ENCODE data around the gene LENG9.
"Not testable (repeated sequence)": the region's sequence is repeated elsewhere in the genome, so short reads cannot be mapped to it uniquely, and the experiment has no call there.

The LENG9 gene

DNA sequence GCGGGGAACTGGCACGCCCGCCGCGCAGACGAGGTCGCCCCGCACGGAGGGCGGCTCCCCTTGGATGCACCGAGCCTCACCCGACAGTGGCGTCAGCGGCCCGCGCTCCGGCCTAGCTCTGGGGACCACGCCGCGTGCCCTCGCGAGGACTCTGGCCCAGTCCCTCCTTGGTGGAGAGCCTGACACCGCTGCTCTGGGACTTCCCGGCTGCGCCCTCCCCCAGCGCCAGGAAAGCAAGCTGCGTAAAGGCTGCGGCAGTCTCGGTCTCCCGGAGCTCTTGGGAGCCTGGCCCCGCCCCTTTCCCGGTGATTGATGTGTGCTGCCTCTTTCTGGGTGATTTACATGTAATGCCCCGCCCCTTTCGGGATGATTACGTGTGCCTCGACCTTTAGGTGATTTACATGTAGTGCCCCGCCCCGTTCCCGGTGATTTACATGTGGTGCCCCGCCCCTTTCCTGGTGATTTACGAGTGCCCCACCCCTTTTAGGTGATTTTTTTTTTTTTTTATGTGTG is at the start of gene LENG9:
TSS of gene LENG9 (minus strand) at position 248 of the 513 bp plus-strand sequence. CDS start 252 bp downstream, outside the sequence.
- peak; percentile 83 for DNase-seq

DNA sequence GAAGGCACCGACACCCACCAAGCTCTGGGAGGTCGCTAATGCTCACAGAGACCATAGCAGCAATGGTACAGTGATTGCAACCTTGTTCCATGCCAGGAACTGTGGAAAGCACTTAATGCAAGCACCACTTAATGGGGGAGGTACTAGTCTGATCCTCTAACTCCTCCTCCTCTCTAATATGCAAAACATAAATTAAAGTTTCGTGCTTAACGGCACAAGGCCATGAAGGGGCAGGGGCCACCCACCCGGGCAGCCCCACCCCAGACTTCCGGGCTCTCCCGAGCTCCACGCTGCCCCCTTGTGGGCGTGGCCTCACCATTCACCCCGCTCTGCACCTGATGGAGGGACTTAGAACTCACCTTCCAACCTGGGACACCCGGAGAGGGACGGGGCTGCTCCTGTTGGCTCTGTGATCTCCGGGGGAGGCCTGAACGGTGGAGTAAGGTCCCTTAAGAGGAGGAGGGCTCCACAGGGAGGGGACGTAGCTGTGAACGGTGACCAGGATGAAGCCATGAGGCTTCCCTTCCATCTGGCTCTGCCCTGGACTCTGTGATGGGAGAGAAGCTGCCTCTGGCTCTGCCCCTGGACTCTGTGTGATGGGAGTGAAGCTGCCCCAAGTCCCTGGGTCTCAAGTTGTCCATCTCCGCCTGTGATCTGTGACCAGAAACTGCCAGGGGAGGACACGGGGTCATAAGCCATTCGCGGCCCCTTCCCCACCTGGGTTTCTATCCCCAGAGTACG is 45.8 kb upstream of the LENG9 start:
- not testable (repeated sequence) for DNase-seq

DNA sequence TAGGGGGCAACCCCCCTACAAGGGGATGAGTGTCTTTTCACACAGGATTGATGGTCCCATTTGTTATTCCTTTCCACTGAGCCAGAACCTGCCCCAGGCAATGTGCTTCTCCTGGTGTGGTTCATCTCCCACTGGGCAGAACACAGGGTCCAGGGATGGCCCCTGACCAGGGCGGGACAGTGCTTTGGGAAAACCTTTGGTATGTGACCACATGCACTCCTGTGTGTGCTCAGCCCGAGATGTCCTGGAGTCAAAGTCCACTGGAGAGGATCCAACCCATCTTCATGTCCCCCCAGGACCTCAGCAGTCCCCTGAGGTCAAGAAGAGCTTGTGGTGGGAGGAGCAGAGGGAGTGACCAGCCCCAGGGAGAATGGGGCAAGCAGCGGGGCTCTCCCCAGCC is 44.9 kb upstream of the LENG9 start:
- not testable (repeated sequence) for DNase-seq

DNA sequence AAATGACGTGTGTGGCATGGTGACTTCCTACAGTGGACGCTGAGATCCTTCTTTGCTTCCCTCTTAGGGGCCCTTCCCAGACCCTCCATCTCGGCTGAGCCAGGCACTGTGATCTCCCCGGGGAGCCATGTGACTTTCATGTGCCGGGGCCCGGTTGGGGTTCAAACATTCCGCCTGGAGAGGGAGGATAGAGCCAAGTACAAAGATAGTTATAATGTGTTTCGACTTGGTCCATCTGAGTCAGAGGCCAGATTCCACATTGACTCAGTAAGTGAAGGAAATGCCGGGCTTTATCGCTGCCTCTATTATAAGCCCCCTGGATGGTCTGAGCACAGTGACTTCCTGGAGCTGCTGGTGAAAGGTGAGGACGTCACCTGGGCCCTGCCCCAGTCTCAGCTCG is 44.2 kb upstream of the LENG9 start:
- no peak for DNase-seq

DNA sequence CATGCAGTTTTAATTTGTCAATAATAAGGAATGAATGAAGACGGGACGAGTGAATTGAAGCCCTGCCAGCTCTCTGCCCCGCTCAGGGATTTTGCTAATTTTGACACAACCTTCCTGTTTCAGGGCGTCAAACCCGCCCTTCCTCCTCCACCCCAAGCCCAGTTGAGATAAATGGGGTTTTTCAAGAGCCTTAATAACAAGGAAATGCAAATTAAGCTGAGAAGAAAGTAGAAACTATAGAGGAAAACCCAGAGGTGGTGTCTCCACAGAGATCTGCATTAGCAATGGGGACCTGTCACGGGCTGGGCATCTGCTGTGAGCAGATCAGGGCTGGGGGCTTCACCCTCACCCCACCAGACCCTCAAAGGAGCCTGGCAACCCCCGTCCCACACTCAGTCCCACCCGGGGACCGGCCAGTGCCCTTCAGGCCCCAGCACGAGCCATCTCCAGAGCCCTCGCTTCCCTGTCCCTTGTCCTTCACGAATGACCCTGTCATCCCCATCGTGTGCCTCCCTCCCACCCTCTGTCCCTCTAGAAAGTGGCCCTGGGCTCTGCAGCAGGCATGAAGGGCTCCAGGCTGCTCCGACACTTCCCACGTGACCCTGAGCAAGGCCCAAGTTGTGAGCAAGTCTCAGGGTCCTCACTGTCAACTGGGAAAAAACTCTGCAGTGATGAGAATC is 43.6 kb upstream of the LENG9 start:
- DNase-seq, result not testable (repeated sequence)

DNA sequence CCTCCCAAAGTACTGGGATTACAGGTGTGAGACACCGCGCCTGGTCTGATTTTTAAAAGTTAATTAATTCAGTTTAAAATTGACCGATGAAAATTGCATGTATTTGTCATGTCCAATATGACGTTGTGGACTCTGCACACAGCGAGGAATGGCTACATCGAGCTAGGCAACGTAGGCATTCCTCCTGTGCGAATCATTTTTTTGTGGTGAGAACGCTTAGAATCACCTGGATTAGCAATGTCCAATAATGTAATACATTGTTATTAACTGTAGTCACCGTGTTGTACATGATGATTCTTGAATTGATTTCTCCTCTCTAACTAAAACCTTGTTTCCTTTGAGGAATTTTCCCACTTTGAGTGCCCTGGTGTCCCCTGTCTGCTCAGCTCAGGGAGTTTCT is 42.5 kb upstream of the LENG9 start:
- DNase-seq, result no peak

DNA sequence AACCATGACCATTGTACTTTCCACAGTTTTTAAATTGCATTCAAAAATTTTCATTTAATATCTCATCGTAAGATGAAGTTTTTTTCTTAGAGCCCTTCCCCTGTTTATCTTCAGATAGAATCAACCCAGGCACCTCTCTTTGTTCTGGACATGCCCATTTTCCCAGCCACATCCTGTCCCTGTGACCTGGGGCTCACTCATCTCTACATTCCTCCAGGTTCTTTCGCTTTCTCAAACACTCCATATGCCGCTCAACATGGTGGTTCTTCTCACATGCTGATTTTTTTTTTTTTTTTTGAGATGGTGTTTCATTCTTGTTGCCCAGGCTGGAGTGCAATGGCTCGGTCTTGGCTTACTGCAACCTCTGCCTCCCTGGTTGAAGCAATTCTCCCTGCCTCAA is 42.0 kb upstream of the LENG9 start:
- DNase-seq, result not testable (repeated sequence)

DNA sequence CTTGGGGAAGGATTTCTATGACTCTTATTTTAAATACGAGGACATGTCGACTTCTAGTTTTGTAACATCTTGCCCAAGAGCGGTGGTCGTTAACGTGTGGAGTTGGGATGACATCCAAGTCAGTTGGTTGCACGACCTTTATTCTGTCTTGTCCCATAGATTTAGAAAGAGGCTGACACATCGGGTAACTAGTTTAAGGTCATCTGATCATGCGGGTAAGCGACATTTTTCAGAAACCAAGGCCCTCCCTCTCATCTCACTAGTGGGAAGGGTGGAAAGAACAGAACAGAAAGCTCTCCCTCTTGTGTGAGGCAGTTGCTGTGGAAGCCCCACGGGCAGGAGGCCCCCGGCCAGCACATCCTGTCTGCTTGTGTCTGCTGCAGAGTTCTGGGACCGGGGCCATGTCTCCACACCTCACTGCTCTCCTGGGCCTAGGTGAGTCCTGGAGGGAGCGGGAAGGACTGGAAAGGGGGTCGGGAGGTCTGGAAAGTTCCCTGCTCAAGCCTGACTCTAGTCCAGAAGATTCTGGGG is 39.0 kb upstream of the LENG9 start, which contains the start of gene LAIR2:
TSS of gene LAIR2 (plus strand) at position 314 of the 531 bp plus-strand sequence. CDS start at position 402, 88 bp downstream.
- no peak for DNase-seq

DNA sequence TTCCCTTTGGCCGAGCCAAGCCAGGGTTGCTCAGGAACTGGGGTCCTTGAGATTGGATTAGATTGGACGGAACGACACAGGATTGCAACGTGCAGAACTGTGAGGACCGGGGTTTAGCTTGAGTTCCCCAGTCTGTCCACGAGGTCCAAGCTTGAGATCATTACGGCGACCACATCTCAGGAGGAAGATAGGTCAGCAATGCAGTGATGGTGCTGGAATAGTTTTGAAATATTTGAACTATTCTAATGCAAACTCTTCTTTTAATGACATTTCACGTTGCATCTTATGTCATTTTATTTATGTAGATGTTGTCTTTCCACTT is 34.8 kb upstream of the LENG9 start:
- DNase-seq, result not testable (repeated sequence)

DNA sequence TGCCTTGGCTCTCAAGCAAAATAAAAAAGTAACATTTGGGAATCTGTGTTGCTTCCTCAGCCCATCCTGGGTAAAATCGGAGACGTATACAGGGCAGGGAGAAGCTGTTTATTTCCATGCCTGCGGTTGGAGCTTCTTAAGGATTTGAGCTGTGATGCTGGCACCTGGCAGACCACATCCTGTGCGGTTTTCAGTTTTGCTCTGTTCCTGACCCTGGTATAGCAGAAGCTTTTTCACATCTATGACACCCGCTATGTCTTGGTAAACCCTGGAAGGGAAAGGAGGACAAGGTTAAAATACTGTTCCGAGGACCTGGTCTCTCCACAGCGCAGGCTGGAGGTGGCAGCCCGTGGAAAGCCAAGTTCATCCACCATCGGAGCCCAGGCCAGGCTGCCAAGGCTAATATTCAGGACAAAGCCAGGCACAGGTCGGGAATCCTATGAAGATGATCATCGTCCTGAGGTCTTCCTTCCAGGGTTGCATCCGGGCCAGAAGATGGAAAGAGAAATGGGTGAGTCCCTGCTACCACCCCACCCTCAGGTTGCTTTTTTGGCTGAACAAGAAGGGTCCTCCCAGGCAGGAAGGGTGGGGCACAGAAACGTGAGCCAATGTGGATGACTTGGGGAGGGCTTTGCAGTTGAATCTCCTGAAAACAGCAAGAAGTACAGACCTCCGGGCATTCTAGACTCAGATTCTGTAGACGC is 34.3 kb upstream of the LENG9 start:
- DNase-seq, result not testable (repeated sequence)

DNA sequence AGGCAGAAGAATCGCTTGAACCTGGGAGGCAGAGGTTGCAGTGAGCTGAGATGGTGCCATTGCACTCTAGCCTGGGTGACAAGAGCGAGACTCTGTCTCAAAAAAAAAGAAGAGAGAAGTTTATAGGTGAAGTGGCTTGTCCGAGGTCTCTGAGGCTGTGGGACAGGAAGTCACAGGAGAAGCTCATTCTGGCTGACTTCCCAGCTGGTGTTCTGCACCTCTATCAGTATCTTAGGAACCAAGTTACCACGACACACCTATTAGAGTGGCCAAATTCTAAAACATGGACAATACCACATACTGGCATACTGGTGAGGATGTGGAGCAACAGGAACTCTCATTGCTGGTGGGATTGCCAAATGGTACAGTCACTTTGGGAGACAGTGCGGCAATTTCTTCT is 31.7 kb upstream of the LENG9 start:
- not testable (repeated sequence) for DNase-seq

DNA sequence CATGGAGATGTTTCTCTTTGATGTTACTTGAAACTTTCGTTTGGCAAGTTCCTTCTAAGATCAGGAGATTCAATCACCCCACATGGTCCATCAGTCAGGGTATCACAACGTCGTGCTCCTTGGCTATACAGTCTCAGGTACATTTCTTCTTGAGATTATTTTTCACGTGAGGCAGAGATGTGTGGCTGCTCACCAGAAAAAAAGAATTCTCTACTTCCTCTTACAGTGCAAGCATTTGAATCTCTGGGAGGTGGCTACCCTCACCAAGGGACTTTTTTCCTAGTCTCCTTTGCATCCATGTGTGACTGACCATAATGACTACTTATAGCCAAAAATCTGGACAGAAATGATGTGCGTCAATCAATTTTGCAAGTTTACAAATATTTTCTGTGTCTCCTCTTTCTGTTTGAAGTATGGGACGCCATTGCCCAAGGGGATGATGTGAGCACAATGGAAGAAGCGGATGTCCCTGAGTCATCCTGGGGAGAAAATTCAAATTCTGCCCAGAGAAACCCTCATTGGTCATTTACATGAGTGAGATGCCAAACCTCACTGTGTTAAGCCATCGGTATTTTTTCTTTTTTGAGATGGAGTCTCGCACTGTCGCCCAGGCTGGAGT is 30.5 kb upstream of the LENG9 start:
- no peak for DNase-seq

DNA sequence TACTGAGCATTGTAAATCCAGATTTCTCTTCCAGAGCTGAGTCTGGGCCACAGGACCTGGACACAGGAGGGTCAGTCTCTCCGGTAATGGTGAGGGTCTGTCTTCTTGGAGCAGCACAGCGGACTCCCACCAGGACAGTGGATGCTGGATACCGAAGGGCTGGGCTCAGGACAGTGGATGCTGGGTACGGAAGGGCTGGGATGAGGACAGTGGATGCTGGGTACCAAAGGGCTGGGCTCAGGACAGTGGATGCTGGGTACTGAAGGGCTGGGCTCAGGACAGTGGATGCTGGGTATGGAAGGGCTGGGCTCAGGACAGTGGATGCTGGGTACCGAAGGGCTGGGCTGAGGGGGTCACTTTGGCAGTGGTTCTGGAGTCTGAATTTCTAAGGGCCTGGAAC is 29.5 kb upstream of the LENG9 start:
- DNase-seq, result not testable (repeated sequence)

DNA sequence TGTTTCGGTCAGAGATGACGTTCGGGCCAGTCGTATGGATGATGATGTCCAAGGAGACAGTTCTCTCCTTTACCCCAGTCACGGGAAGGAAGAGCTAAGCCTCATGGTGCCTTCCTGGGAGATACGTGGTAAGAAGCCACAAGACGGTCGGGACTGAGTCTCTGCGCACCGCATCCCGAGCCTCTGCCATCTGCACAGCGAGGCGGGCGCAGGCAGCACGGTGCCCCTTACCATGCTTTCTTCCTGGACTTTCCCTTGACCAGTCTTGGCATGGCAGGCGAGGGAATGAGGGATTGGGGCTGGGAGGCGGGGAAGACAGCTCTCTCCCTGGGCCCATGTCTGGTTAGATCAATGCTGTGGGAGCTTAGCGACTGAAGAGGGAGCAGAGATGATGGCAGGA is 29.0 kb upstream of the LENG9 start:
- no peak for DNase-seq

DNA sequence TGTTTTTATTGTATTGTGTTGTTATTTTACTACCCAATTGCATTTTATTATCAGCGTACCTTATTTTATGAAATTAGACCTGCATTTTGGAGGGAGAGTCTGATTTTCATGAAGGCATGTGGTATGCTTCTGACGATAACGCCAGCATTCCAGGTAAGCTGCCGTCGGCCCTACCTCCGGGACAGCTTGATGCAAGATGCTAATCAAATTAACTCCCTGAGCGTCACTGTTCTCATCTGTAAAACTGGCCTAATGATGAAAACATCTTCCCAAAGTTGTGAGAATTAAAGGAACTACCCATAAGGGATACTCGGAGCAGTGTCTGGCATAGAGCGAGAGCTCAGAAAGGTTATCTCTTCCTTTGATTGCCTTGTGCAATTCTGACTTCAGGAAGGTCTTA is 26.2 kb upstream of the LENG9 start:
- no peak for DNase-seq

DNA sequence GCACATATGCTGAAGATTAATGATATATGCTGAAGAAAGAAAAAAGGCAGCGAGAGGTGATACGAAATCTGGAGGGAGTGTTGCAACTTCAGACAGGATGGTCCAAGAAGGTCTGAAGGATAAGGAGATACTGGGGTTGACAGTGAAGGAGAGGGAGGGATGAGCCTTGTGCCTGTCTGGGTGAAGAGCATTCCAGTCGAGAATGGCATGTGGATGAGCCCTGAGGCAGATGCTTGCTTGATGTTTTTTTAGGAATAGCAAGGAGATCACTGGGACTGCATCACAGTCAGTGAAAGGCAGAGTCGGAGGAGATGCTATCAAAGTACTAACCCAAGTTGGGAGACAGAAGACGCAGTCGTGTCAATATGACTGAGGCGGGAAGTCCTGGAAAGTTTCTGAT is 25.8 kb upstream of the LENG9 start:
- DNase-seq, result no peak

DNA sequence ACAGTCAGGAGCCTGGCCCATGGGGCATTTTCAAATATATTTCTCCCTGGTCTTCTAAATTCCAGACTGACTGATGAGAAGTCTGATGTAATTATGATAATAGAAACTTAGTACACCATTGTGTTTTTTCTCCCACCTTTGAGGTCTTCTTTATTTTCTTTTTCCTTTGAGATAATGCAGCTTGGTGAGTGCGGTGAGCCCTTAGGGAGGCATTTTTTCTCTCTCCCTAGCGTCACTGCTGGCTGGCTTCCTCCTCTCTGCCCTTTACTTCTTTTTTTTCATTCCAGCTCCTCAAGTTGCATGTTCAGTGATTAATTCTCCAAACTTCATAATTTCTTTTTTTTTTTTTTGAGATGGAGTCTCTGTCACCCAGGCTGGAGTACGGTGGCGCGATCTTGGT is 22.3 kb upstream of the LENG9 start:
- no peak for DNase-seq

DNA sequence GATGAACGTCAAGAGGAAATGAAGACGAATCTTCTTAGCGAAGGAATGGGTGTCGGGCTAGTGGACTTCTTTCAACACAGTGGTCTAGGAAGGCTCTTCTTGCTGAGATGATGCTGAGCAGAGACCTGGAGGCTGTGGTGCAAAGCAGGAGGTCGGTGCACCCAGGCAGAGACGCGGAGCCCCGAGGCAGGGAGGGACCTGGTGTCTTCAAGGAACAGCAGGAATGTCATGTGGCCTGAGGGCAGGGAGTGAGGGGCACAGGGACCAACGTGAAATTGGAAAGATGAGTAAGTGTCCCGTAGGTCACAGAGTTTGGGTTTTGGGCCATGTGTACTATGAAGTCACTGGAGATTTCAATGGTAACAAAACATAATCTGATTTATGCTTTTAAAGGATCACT is 20.9 kb upstream of the LENG9 start:
- no peak for DNase-seq

DNA sequence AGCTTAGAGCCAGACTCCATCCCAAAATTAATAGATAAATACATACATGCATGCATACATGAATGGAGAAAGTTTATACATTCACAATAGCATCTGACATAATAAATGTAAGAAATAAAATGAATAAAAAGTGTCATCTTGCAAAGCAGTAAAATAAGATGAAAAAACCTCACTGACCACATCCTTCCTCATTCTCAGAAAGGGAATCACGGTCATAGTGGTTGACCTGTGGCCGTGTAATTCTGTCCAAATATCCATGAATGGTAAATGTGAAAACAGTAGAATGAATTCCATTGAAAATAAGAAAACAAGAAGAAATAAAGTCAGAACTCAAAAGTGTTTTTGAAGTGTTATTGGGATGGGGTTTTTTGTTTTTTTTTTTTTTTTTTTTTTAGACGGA is 19.3 kb upstream of the LENG9 start:
- no peak for DNase-seq

DNA sequence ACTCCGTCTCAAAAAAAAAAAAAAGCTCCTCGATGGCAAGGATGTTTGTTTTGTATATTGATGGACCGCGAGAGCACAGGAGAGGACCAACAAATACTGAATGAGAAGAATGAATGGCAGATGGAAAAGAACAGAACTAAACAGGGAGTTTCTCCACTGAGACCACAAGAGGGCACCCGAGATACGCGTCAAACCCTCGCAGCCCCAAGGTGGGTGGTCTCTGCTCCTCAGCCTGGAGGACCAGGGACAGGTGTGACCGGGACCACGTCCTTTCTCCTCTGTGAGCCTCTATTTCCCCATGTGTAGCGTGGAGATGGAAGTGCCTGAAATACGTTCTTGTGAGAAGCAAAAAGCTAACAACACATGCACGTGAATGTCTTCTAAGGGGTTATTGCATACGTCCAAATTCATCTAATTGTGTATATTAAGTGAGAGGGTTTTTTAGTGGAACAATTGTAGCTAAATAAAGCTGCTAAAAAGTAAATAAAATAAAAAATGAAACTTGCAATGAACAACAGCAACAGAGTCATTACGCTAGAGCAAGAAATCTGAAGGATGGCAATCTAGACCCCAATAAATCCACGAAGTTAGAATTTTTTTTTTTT is 17.9 kb upstream of the LENG9 start:
- no peak for DNase-seq

DNA sequence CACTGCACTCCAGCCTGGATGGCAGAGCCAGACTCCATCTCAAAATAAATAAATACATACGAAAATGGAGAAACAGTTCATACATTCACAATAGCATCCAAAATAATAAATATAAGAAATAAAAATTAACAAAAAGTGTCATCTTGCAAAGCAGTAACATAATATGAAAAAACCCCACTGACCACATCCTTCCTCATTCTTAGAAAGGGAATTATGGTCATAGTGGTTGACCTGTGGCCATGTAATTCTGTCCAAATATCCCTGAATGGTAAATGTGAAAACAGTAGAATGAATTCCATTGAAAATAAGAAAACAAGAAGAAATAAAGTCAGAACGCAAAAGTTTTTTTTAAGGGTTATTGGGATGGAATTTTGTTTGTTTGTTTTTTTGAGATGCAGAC is 16.5 kb upstream of the LENG9 start:
- DNase-seq, result no peak

DNA sequence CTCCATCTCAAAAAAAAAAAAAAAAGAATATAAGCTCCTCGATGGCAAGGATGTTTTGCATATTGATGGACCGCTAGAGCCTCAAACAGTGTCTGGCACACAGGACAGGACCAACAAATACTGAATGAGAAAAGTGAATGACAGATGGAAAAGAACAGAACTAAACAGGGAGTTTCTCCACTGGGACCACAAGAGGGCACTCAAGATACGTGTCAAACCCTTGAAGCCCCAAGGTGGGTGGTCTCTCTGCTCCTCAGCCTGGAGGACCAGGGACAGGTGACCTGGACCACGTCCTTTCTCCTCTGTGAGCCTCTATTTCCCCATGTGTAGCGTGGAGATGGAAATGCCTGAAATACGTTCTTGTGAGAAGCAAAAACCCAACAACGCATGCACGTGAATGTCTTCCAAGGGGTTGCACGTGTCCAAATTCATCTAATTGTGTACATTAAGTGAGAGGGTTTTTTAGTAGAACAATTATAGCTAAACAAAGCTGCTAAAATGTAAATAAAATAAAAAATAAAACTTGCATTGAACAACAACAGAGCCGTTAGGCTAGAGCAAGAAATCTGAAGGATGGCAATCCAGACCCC is 15.2 kb upstream of the LENG9 start:
- no peak for DNase-seq

Data from activated gamma-delta T cell treated with Interleukin-2 at 50 U/mL for 16 hours (primary cell).